H9 (cell line): ENCODE data around the gene TMEM198. TPM values are rescaled to one million over a fixed set of nuclear protein-coding genes. Genes with fewer than 3 reads are reported as not detected.

Experiments used
- DNase-seq: peaks from one replicate; pipeline ENCODE4 v3.0.0-alpha.2; 2017
- H2AFZ ChIP-seq: one replicate; pipeline ENCODE4 v1.6.1; 2013; ENCODE audit warnings: mild to moderate bottlenecking, low read length, control low read depth, moderate library complexity
- H2AK5ac ChIP-seq: 2 replicates; pipeline ENCODE4 v1.6.1; 2013; ENCODE audit warnings: low read length, control low read depth, mixed read lengths; ENCODE audit not compliant: insufficient read length
- H2BK120ac ChIP-seq: one replicate; pipeline ENCODE4 v1.6.1; 2013; ENCODE audit warnings: low read depth, mild to moderate bottlenecking, low read length, control low read depth, inconsistent platforms; ENCODE audit not compliant: poor library complexity, severe bottlenecking
- H2BK12ac ChIP-seq: 2 replicates; pipeline ENCODE4 v1.6.1; 2013; ENCODE audit warnings: low read length, control low read depth, mixed read lengths, low read depth; ENCODE audit not compliant: insufficient read length
- H2BK15ac ChIP-seq: 2 replicates; pipeline ENCODE4 v1.6.1; 2013; ENCODE audit warnings: low read depth, low read length, control low read depth
- H2BK20ac ChIP-seq: one replicate; pipeline ENCODE4 v1.6.1; 2013; ENCODE audit warnings: low read depth, mild to moderate bottlenecking, low read length, control low read depth, inconsistent platforms; ENCODE audit not compliant: poor library complexity, severe bottlenecking
- H2BK5ac ChIP-seq: 2 replicates; pipeline ENCODE4 v1.6.1; 2013; ENCODE audit warnings: low read length, control low read depth, mixed read lengths; ENCODE audit not compliant: insufficient read length
- H3K14ac ChIP-seq: 2 replicates; pipeline ENCODE4 v1.6.1; 2013; ENCODE audit warnings: low read length, control low read depth; ENCODE audit not compliant: insufficient read depth
- H3K18ac ChIP-seq: 2 replicates; pipeline ENCODE4 v1.6.1; 2013; ENCODE audit warnings: low read depth, mild to moderate bottlenecking, mixed read lengths, low read length, control low read depth; ENCODE audit not compliant: insufficient read length
- H3K23ac ChIP-seq: 2 replicates; pipeline ENCODE4 v1.6.1; 2013; ENCODE audit warnings: low read length, control low read depth, mixed read lengths, low read depth; ENCODE audit not compliant: insufficient read length
- H3K23me2 ChIP-seq: 2 replicates; pipeline ENCODE4 v1.6.1; 2013; ENCODE audit warnings: low read depth, mild to moderate bottlenecking, mixed read lengths, low read length, control low read depth; ENCODE audit not compliant: insufficient read length, poor library complexity, severe bottlenecking
- H3K27ac ChIP-seq: 2 replicates; pipeline ENCODE4 v1.5.1; 2013; ENCODE audit warnings: low read length, control low read depth, mixed read lengths, low read depth; ENCODE audit not compliant: insufficient read length
- H3K27me3 ChIP-seq: 2 replicates; pipeline ENCODE4 v1.6.1; 2013; ENCODE audit warnings: low read length, control low read depth, inconsistent platforms; ENCODE audit not compliant: insufficient read depth
- H3K4ac ChIP-seq: 2 replicates; pipeline ENCODE4 v1.6.1; 2013; ENCODE audit warnings: low read depth, mild to moderate bottlenecking, control low read depth, inconsistent platforms, low read length, moderate library complexity
- H3K4me1 ChIP-seq: 2 replicates; pipeline ENCODE4 v1.6.1; 2013; ENCODE audit warnings: low read length, control low read depth, inconsistent platforms; ENCODE audit not compliant: insufficient read depth
- H3K4me2 ChIP-seq: 2 replicates; pipeline ENCODE4 v1.6.1; 2013; ENCODE audit warnings: low read length, control low read depth, mixed read lengths; ENCODE audit not compliant: insufficient read length, insufficient read depth
- H3K56ac ChIP-seq: 2 replicates; pipeline ENCODE4 v1.6.1; 2013; ENCODE audit warnings: low read depth, mild to moderate bottlenecking, mixed read lengths, low read length, control low read depth; ENCODE audit not compliant: insufficient read length
- H3K79me1 ChIP-seq: 2 replicates; pipeline ENCODE4 v1.6.1; 2013; ENCODE audit warnings: low read depth, mild to moderate bottlenecking, moderate library complexity, low read length, control low read depth, inconsistent platforms; ENCODE audit not compliant: insufficient read depth, poor library complexity, severe bottlenecking
- H3K79me2 ChIP-seq: 2 replicates; pipeline ENCODE4 v1.6.1; 2013; ENCODE audit warnings: low read length, control low read depth, inconsistent platforms; ENCODE audit not compliant: insufficient read depth
- H3K9ac ChIP-seq: 2 replicates; pipeline ENCODE4 v1.6.1; 2013; ENCODE audit warnings: low read length, control low read depth, mixed read lengths; ENCODE audit not compliant: insufficient read length; ENCODE audit errors: extremely low read depth
- H3K9me3 ChIP-seq: one replicate; pipeline ENCODE4 v1.6.1; 2013; ENCODE audit warnings: low read depth, low read length, inconsistent platforms; ENCODE audit not compliant: control insufficient read depth
- H3T11ph ChIP-seq: one replicate; pipeline ENCODE4 v1.6.1; 2013; ENCODE audit warnings: mild to moderate bottlenecking, low read length, control low read depth, inconsistent platforms
- H4K20me1 ChIP-seq: one replicate; pipeline ENCODE4 v1.6.1; 2013; ENCODE audit not compliant: control insufficient read depth, insufficient read length, insufficient read depth
- H4K5ac ChIP-seq: 2 replicates; pipeline ENCODE4 v1.6.1; 2013; ENCODE audit warnings: low read depth, mild to moderate bottlenecking, mixed read lengths, low read length, control low read depth; ENCODE audit not compliant: insufficient read length
- H4K8ac ChIP-seq: replicated peaks from 2 replicates; pipeline ENCODE4 v1.6.1; 2013; ENCODE audit warnings: low read length, control low read depth, mixed read lengths, low read depth; ENCODE audit not compliant: insufficient read length
- H4K91ac ChIP-seq: 2 replicates; pipeline ENCODE4 v1.6.1; 2013; ENCODE audit warnings: low read depth, mild to moderate bottlenecking, moderate library complexity, mixed read lengths, low read length, control low read depth; ENCODE audit not compliant: insufficient read length
- H3K27ac Mint-ChIP-seq, 3 experiments: 2 replicates in 2 of 3; 3 replicates in 1 of 3; pipeline ENCODE4 v1.8.0; 2020 to 2021; ENCODE audit warnings: mixed read lengths in 3 of 3, mild to moderate bottlenecking in 1 of 3, moderate library complexity in 1 of 3
- H3K27me3 Mint-ChIP-seq: 2 replicates; pipeline ENCODE4 v1.8.0; 2021; ENCODE audit warnings: low read depth, mild to moderate bottlenecking, moderate library complexity, mixed read lengths
- H3K36me3 Mint-ChIP-seq, 3 experiments: 2 replicates in 2 of 3; 3 replicates in 1 of 3; pipeline ENCODE4 v1.8.0; 2020 to 2021; ENCODE audit warnings: low read depth in 3 of 3, mixed read lengths in 3 of 3; ENCODE audit not compliant: insufficient read depth in 1 of 3
- H3K4me1 Mint-ChIP-seq, 2 experiments: 2 replicates each; pipeline ENCODE4 v1.8.0; 2020; ENCODE audit warnings: mixed read lengths in 2 of 2
- H3K4me3 Mint-ChIP-seq, 2 experiments: 2 replicates in 1 of 2; 3 replicates in 1 of 2; pipeline ENCODE4 v1.8.0; 2020 to 2021; ENCODE audit warnings: mild to moderate bottlenecking in 2 of 2, mixed read lengths in 2 of 2, moderate library complexity in 1 of 2
- H3K9me3 Mint-ChIP-seq, 2 experiments: 2 replicates in 1 of 2; 3 replicates in 1 of 2; pipeline ENCODE4 v1.8.0; 2020; ENCODE audit warnings: mild to moderate bottlenecking in 2 of 2, mixed read lengths in 2 of 2, moderate library complexity in 1 of 2
- CTCF ChIP-seq: fragments of 200-600 bp; sonication (generic); conservative IDR thresholded peaks from 3 replicates; pipeline ENCODE4 v1.8.0; 2021; ENCODE audit warnings: antibody characterized with exemption, mild to moderate bottlenecking
- WGBS: extraction: QIAGEN DNeasy Blood & Tissue Kit; methylation state at CpG from one replicate; pipeline ENCODE4 v1.1.7; 2013; ENCODE audit warnings: missing lambda C conversion rate, low lambda C conversion rate, mixed read lengths; ENCODE audit not compliant: insufficient read length; ENCODE audit errors: extremely low coverage; 5-methylcytosine and 5-hydroxymethylcytosine counted together
- total RNA-seq: library from RNA; stranded (reverse); gene quantifications from 2 replicates; pipeline ENCODE4 v1.2.1, GENCODE V29; 2021

TMEM198 gene
- total RNA-seq, 1 experiment from 2014 or later: 7.7 TPM

- Histone ChIP-seq H3K27ac (no peak overlapping the region), H3K23ac (no peak overlapping the region), H2BK12ac (no peak overlapping the region), H4K8ac (no peak overlapping the region), H2BK15ac (no peak overlapping the region), H3K9ac (no peak overlapping the region), H4K91ac (no peak overlapping the region), H2AFZ (no peak overlapping the region), H3K14ac (no peak overlapping the region), H4K20me1 (no peaks in the 10 kb centered on the region), H2AK5ac (no peak overlapping the region), H3K27me3 (no peaks in the 10 kb centered on the region; the same call in 1 of the 2 replicates), H3K4ac (no peak overlapping the region), H4K5ac (no peak overlapping the region), H2BK5ac (no peak overlapping the region), H3K18ac (no peak overlapping the region), H2BK20ac (no peak overlapping the region), H3K56ac (no peak overlapping the region), H3T11ph (no peak overlapping the region), H2BK120ac (no peak overlapping the region), H3K23me2 (no peaks in the 10 kb centered on the region), H3K79me2 (no peaks in the 10 kb centered on the region), H3K4me2 (no peak overlapping the region), H3K9me3 (no peaks in the 10 kb centered on the region), H3K79me1 (no peaks in the 10 kb centered on the region), H3K4me1 (peaks cover 4% of the 10 kb centered on the region; the same call in 1 of the 2 replicates)
- WGBS: no CpG with 5 or more reads among the region's 2 CpGs
- no peak for DNase-seq
- H3K36me3 Mint-ChIP-seq: no peaks in the 10 kb centered on the region
- H3K4me1 Mint-ChIP-seq: peaks cover 27 to 32% of the 10 kb centered on the region in 2 experiments
- H3K27me3 Mint-ChIP-seq: peaks cover 17% of the 10 kb centered on the region
- TF ChIP-seq CTCF: no peak
- H3K4me3 Mint-ChIP-seq: no peak overlapping the region
- no peak overlapping the region for H3K27ac Mint-ChIP-seq
- H3K9me3 Mint-ChIP-seq: no peaks in the 10 kb centered on the region; a peak in 1 of 5 replicates
These were observed 37.5 kb downstream of the TMEM198 start for GRCh38 chr2:219581346-219581745.
